Right lobe of liver (tissue), 6 donors: ENCODE measurements around the gene LLPH. TPM values are rescaled to one million over a fixed set of nuclear protein-coding genes. Genes with fewer than 3 reads are reported as not detected.

Experiments
- ATAC-seq, 4 donors: fragments of 200-7000 bp; cut with Tn5 transposase; one replicate each; pipeline ENCODE4 v1.9.1; 2020; ENCODE audit warnings: mild to moderate bottlenecking in 4 of 4, moderate library complexity in 4 of 4
- DNase-seq, 3 donors: peaks; one replicate each; pipeline ENCODE4 v3.0.0-alpha.2; 2020
- H3K27ac ChIP-seq, 3 donors: fragments of 200-600 bp; one replicate each; pipeline ENCODE4 v1.8.0; 2022
- H3K27me3 ChIP-seq, 2 donors: fragments of 200-600 bp; one replicate each; pipeline ENCODE4 v1.8.0; 2022
- H3K36me3 ChIP-seq, 4 donors: fragments of 200-600 bp; sonication (generic) in 1 of 4; one replicate each; pipeline versions ENCODE4 v1.5.1 to v1.8.0; 2017 to 2022; ENCODE audit warnings: control low read depth in 1 of 4
- H3K4me1 ChIP-seq, 4 donors: fragments of 200-600 bp; sonication (generic) in 1 of 4; one replicate each; pipeline versions ENCODE4 v1.5.1 to v1.8.0; 2017 to 2022; ENCODE audit warnings: control low read depth in 1 of 4
- H3K4me3 ChIP-seq, 3 donors: fragments of 200-600 bp; one replicate each; pipeline ENCODE4 v1.8.0; 2022
- H3K9me3 ChIP-seq, 4 donors: fragments of 200-600 bp; sonication (generic) in 1 of 4; one replicate each; pipeline versions ENCODE4 v1.5.1 to v1.8.0; 2017 to 2022; ENCODE audit warnings: control low read depth in 1 of 4
- CTCF ChIP-seq, 4 donors: fragments of 200-600 bp in 3 of 4; fragments of 450-650 bp in 1 of 4; IDR thresholded peaks; one replicate each; pipeline versions ENCODE4 v1.5.1 to v1.8.0; 2016 to 2022; ENCODE audit warnings: antibody characterized with exemption in 4 of 4, mild to moderate bottlenecking in 2 of 4
- POLR2A ChIP-seq: fragments of 450-650 bp; IDR thresholded peaks from one replicate; pipeline ENCODE4 v1.6.1; 2017; ENCODE audit warnings: antibody characterized with exemption, mild to moderate bottlenecking
- WGBS: methylation state at CpG from one replicate; pipeline ENCODE4 v1.1.6; 2018; ENCODE audit warnings: low coverage, low lambda C conversion rate; ENCODE audit not compliant: insufficient coverage; ENCODE audit errors: missing lambda C conversion rate; 5-methylcytosine and 5-hydroxymethylcytosine counted together
- intact Hi-C, 2 donors: fragments of 100-400 bp; cut with DNase I; formaldehyde crosslinking; loops; one replicate each; pipeline versions ENCODE4 v1.11.2 to v1.14.1; 2022
- total RNA-seq, 6 experiments: library from RNA; depleted of rRNA in 2 of 6; stranded (reverse); fragments of >200 nt in 2 of 6; fragmentation: NEBNext Ultra II Directional in 3 of 6; extraction: Animal tissue kit (Norgen Biotek cat#: 25700) in 3 of 6; gene quantifications; one replicate each; pipeline versions ENCODE4 v1.1.0 to v1.2.4, GENCODE V29; 2016 to 2023
- donor health status: DM: no; HTN: yes; CAD: no.
- donor health status: DM: no; HTN: no; CAD: no.
- donor health status: DM: no; HTN: no; CAD: no.
- donor health status: DM: no; HTN: yes; CAD: no.
- donor health status: DM: no; HTN: yes; CAD: no.

LLPH gene
- total RNA-seq, 6 experiments from 2014 or later = 5.2 to 13.0 (median 7.8) TPM

DNA sequence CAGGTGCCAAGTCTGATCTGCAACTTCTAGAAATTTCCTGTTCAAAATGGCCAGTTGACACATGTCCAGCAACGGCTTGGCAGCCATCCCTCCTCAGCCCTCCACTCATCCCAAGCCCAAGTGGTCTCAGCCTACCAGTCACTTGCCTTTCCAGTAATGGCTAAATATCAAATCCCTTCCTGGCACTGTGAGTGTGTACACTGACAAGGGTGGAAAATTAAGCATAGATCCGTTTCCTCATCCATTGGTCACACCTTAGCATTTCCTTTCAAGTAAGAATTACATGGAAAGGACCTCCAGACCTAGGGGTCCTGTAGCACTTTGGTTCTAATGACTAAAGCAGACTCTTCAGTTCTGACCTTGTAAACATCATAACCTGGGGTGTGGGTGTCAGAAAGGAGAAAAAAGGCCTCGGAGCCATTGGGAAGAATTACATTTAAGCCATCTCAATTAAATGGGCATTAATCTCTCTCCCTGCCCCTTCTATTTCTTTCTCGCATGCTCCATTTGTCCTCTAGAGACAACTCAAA is 15.4 kb downstream of the LLPH start:
- ATAC-seq = no peak
- no peak for TF ChIP-seq POLR2A
- TF ChIP-seq CTCF (IDR thresholded peaks at IDR 0.05) = no peak
- Histone ChIP-seq H3K36me3 (no peaks in the 10 kb centered on the region), H3K9me3 (no peaks in the 10 kb centered on the region), H3K4me3 (no peak overlapping the region), H3K27ac (no peak overlapping the region), H3K27me3 (no peaks in the 10 kb centered on the region), H3K4me1 (peaks cover 0 to 4% (median 0%) of the 10 kb centered on the region in 4 donors)
- no peak for DNase-seq
- intact Hi-C loops = no loop called here
- WGBS = 80% methylated on average over 4 of the region's 4 CpGs

DNA sequence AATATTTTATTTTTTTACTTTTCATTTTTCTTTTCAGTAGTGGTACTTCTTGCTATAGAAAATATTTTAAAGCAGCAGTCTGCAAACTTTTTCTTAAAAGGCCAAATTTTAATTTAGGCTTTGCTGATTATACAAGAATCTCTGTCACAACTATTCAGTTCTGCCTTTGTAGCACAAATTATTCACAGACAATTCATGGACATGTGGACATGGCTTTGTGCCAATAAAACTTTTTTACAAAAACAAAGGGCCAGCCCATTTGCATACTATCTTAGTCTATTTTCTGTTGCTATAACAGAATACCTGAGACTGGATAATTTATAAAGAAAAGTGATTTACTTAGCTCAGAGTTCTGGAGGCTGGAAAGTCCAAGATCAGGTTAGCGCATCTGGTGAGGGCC is 17.1 kb downstream of the LLPH start:
- no peak for TF ChIP-seq POLR2A
- no peak for TF ChIP-seq CTCF (IDR thresholded peaks at IDR 0.05)
- Histone ChIP-seq H3K27me3 (no peaks in the 10 kb centered on the region), H3K9me3 (no peaks in the 10 kb centered on the region), H3K27ac (no peak overlapping the region), H3K36me3 (no peaks in the 10 kb centered on the region), H3K4me1 (no peaks in the 10 kb centered on the region), H3K4me3 (no peak overlapping the region)
- ATAC-seq (no peak), DNase-seq (no peak)
- intact Hi-C loops = no loop called here
- WGBS = 71% methylated on average over 1 of the region's 1 CpG

GRCh38 chr12:66111605-66112004 is 18.9 kb downstream of the LLPH start:
- no peak for DNase-seq
- Histone ChIP-seq H3K27ac (no peak overlapping the region), H3K36me3 (no peaks in the 10 kb centered on the region), H3K9me3 (no peaks in the 10 kb centered on the region), H3K4me1 (no peaks in the 10 kb centered on the region), H3K27me3 (no peaks in the 10 kb centered on the region), H3K4me3 (no peak overlapping the region)
- intact Hi-C loops = no loop called here
- ATAC-seq = peak in 1 of 4 donors; percentile 17
- TF ChIP-seq CTCF (IDR thresholded peaks at IDR 0.05) (no peak), POLR2A (no peak)

DNA sequence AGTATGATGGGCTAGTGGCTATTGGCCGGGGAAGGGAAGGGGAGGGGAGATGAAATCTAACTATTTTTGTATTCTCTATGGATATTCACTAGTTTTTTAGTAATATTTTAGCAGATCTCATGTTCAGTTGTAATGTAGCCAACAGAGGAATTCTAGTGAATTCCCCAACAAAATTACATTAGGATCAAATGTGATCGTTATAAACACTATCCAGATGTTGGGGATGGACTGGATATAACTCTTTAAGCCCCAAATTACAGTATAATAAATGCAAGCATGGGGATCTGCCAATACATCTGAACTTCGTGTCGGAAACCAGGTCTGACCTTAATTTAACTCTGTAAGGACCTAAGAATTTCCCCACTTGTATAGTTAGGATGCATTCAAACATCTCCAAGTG is 21.5 kb downstream of the LLPH start:
- H3K27ac ChIP-seq = no peak overlapping the region
- H3K9me3 ChIP-seq = no peaks in the 10 kb centered on the region
- H3K4me1 ChIP-seq = no peaks in the 10 kb centered on the region
- WGBS = 75% methylated on average over 4 of the region's 4 CpGs
- H3K4me3 ChIP-seq = no peak overlapping the region
- ATAC-seq = no peak
- no peak for DNase-seq
- TF ChIP-seq CTCF (IDR thresholded peaks at IDR 0.05) (no peak), POLR2A (no peak)
- no peaks in the 10 kb centered on the region for H3K36me3 ChIP-seq
- no peaks in the 10 kb centered on the region for H3K27me3 ChIP-seq
- intact Hi-C loops = no loop called here

- Histone ChIP-seq H3K4me3 (no peak overlapping the region), H3K36me3 (no peaks in the 10 kb centered on the region), H3K27me3 (no peaks in the 10 kb centered on the region), H3K9me3 (no peaks in the 10 kb centered on the region), H3K27ac (no peak overlapping the region), H3K4me1 (no peaks in the 10 kb centered on the region)
- intact Hi-C loops = no loop called here
- TF ChIP-seq CTCF (IDR thresholded peaks at IDR 0.05) (no peak), POLR2A (no peak)
- ATAC-seq = no peak
- WGBS = 77% methylated on average over 1 of the region's 1 CpG
- no peak for DNase-seq
Measured at GRCh38 chr12:66108386-66108785, 22.2 kb downstream of the LLPH start.
